GM19023 (cell line): ENCODE measurements around the gene SAP30BP.
A peak's percentile ranks its signal among the peaks of the same experiment; 100 is the strongest.
"Not testable (repeated sequence)": the region's sequence is repeated elsewhere in the genome, so short reads cannot be mapped to it uniquely, and the experiment has no call there.

Experiments used
- ATAC-seq: cut with Tn5 transposase; IDR thresholded peaks from one replicate; pipeline ENCODE4 v1.9.1; 2021; ENCODE audit warnings: mild to moderate bottlenecking, moderate library complexity; ENCODE audit not compliant: unreplicated experiment

Gene SAP30BP

GRCh38 chr17:75633486-75634375 is 33.4 kb upstream of the SAP30BP start:
- ATAC-seq = no peak

- ATAC-seq = no peak
Observed at GRCh38 chr17:75634376-75634740, 32.8 kb upstream of the SAP30BP start.

GRCh38 chr17:75634754-75635609 is 32.2 kb upstream of the SAP30BP start:
- no peak for ATAC-seq

DNA sequence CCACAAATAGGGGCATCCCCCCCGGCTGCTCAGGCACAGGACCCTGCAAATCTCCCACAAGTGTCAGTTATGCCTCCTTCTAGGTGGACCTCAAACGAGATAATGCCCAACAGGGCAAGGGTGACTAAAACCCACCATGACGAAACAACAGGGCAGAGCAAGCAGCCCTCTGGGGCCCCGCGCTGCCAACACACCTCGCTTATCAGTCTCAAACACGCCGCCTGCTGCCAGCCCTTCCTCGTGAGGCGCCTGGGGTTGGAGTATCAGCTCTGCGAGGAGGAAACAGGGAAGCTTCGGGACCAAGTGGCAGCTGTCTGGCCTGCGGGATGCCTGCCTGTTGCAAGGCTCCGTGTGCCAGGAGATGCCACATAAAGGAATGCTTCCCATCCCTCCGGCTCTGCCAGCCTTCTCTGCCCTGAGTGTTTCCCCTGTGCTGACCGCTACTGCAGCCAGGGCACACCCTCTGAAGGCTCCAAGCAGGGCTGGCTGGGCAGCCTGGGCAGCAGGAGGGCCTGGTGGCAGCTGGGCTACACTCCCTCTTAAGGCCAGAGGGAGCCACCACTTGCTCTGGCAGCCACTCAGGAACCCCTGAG is 31.4 kb upstream of the SAP30BP start:
- ATAC-seq = no peak

- ATAC-seq = no peak
Observed at GRCh38 chr17:75636381-75637142, 30.6 kb upstream of the SAP30BP start.

GRCh38 chr17:75637143-75637538 is 30.0 kb upstream of the SAP30BP start:
- ATAC-seq = no peak

- no peak for ATAC-seq
Observed at GRCh38 chr17:75637551-75637950, 29.6 kb upstream of the SAP30BP start.

- not testable (repeated sequence) for ATAC-seq
Observed at GRCh38 chr17:75638039-75638438, 29.1 kb upstream of the SAP30BP start.

- no peak for ATAC-seq
Observed at GRCh38 chr17:75638893-75639292, 28.2 kb upstream of the SAP30BP start.

GRCh38 chr17:75639327-75639726 is 27.8 kb upstream of the SAP30BP start:
- ATAC-seq = no peak

GRCh38 chr17:75639771-75640555 is 27.2 kb upstream of the SAP30BP start:
- ATAC-seq = no peak

DNA sequence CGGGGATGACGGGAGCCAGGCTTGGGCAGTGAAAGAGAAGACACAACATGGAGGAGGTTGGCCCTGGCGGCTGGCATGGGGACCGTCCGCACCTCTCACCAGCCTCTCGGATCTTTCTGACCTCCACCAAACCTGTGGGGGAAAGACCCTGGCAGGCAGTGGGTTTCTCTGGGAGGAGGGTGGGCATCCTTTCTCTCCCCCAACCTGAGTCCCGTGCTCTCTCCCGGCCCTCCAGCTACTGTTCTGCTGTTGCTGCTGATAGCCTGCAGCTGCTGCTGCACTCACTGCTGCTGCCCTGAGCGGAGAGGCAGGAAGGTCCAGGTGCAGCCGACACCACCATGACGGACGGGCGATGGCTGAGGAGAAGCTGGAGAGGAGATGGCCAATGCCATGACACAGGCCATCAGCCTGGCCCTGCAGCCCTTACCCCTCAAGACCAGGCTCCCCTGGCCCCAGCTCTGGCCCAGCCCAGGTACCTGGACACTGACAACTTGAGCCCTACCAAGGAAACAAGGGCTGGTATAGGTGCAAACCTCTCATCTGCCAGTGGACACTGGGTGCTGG is 26.5 kb upstream of the SAP30BP start:
- ATAC-seq = no peak

GRCh38 chr17:75641343-75641742 is 25.8 kb upstream of the SAP30BP start:
- no peak for ATAC-seq

DNA sequence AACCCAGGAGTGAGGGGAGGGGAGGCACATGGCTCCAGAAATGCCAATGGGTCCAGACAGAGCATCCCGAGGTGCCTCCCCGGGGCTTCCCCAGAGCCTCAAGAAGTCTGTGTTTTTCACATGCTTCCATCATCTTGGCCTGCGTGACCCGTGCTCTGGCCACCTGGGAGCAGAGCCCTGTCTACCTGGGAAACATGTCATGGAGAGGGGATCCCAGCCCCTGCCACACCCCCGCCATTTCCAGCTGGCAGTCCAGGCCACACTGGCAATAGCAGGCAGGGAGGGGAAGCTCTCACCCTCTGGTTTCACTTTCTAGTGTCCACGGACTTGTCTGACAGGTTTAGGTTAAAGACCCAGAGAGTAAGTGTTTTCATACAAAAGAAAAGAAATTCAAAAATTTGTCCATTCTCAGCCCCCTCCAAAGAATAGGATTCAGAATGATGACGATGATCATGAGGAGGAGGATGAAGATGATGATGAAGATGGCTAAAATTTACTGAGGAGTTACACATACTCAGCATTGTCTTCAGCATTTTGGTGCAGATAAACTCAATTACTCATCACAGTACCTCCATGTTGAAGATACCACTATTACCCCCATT is 24.9 kb upstream of the SAP30BP start:
- no peak for ATAC-seq

DNA sequence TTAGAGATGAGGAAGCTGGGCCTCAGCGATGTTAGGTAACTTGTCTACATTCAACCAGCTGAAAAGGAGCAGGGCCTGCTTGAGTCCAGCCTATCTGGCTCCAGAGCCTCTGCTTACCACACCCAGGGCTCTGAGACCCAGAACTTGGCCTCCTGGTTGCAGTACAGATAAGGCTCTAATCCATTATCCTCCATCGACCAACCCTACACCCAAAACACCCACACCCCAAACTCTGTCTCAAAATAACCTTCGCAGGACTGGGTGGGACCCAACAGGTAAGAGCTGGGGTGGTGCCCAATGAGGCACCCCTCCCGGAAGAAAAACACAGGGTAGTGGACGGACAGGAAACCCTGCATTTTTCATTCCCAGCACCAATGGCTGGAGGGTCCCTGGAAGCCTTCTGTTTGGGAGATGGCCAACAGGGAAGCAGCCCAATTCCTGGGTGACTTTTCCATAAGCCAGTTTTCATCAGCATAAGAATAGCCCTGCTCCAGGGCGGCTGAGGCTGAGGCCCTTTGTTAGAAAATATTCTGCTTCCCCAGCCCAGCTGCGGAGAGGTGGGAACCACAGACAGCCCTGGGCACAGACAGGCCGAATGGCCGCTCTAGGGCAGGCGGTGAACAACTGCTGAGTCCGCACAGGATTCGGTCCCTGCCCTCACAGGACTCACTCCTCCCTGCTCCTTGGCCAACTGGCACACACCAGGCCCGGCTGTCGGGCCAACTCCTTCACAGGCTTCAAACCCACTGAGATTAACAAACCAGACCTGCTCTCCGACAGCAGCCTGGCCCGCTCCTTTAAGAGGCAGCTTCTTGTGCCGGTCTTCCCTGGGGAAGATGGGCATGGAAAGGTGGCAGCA is 24.1 kb upstream of the SAP30BP start:
- no peak for ATAC-seq

- ATAC-seq = no peak
Observed at GRCh38 chr17:75643643-75644017, 23.5 kb upstream of the SAP30BP start.

GRCh38 chr17:75645501-75645888 is 21.6 kb upstream of the SAP30BP start:
- no peak for ATAC-seq

DNA sequence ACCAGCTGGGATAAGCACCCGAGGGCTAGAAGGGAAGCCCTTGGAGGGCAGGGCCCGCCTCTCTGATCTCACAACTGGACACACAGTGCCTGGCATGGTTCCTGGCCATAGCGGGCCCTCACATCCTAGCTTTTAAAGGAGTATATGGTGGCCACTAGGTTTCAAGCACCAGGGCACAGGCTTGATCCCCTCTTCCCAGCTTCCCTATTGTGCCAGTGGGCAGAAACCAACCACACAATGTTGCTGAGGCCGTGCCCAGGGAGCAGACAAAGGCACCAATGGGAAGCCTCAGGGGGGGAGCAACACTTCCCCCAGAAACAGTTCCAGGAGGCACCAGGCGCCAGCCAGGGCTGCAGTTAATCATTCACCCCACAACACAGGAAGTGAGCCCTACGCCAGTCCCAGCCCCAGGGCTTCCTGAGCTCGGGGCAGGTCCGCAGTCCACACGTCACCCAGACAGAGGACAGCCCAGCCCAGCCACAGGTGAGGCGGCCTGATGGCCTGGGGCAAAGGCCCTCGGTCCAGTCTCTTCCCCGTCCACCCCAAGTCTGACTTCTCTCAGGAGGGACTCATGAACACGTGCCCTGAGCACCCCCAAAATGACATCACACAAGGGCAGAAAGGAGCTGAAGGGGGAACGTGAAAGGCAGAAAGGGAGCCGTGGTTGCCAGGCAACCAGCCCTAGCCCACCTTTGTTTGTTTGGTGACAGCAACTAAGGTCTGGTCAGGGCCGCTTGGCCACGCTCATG is 21.1 kb upstream of the SAP30BP start:
- ATAC-seq = peak; percentile 92
